IMR-90 (cell line): Measurements from ENCODE around the gene ETS1.
A peak's percentile ranks its signal among the peaks of the same experiment; 100 is the strongest.

Experiments used
- CEBPB ChIP-seq: IDR thresholded peaks from 2 replicates; pipeline ENCODE4 v1.6.1; 2012; ENCODE audit warnings: low read depth, low read length, improper control_type of control experiment
- NFE2L2 ChIP-seq: fragments of 150-350 bp; IDR thresholded peaks from 2 replicates; pipeline ENCODE4 v1.6.1; 2016; ENCODE audit warnings: low read depth, mild to moderate bottlenecking, low read length
- RFX5 ChIP-seq: IDR thresholded peaks from 2 replicates; pipeline ENCODE4 v1.8.0; 2012; ENCODE audit warnings: low read depth, mild to moderate bottlenecking, low read length, moderate library complexity
- TF ChIP-seq, protein P1 (sequence below): conservative IDR thresholded peaks from 2 replicates; pipeline ENCODE4 v1.5.1; 2012; ENCODE audit warnings: mild to moderate bottlenecking, low read depth, low read length, improper control_type of control experiment
- TF ChIP-seq, protein P2 (sequence below): fragments of 150-350 bp; IDR thresholded peaks from 2 replicates; pipeline ENCODE4 v1.6.1; 2017; ENCODE audit warnings: mild to moderate bottlenecking, antibody characterized with exemption, low read length, low read depth

DNA sequence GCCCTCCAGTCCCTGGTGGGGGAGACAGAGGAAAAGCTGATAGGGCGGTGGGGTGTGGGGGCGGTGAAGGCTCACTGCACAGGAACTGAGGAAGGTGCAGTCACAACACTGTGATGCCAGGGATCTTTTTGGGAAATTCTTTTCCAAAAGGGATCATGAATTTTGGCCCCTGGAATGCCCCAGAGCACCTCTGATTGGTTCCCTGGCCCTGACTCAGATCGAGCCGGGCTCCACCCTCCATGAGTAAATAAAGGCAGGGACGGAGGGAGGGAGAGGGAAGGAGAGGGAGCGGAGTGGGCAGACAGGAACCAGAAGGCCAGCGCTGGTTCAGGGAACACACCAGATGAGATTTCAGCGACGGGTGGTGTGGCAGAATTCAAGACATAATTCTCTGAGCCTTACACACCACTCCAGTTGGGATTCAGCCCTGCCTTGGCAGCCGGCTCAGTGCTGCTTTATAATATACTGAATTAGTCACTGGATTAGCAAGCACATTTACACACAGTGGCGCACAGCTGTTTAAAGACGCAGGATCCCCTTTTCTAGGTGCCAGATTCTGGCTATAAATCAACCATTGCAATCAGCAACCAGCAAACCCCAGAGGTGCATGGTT, 80.3 kb downstream of the ETS1 start:
- TF ChIP-seq, protein P1, sequence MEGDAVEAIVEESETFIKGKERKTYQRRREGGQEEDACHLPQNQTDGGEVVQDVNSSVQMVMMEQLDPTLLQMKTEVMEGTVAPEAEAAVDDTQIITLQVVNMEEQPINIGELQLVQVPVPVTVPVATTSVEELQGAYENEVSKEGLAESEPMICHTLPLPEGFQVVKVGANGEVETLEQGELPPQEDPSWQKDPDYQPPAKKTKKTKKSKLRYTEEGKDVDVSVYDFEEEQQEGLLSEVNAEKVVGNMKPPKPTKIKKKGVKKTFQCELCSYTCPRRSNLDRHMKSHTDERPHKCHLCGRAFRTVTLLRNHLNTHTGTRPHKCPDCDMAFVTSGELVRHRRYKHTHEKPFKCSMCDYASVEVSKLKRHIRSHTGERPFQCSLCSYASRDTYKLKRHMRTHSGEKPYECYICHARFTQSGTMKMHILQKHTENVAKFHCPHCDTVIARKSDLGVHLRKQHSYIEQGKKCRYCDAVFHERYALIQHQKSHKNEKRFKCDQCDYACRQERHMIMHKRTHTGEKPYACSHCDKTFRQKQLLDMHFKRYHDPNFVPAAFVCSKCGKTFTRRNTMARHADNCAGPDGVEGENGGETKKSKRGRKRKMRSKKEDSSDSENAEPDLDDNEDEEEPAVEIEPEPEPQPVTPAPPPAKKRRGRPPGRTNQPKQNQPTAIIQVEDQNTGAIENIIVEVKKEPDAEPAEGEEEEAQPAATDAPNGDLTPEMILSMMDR = no peak
- TF ChIP-seq CEBPB (no peak), RFX5 (no peak), NFE2L2 (peak; percentile 8; the same call in 1 of the 2 replicates)
- TF ChIP-seq, protein P2, sequence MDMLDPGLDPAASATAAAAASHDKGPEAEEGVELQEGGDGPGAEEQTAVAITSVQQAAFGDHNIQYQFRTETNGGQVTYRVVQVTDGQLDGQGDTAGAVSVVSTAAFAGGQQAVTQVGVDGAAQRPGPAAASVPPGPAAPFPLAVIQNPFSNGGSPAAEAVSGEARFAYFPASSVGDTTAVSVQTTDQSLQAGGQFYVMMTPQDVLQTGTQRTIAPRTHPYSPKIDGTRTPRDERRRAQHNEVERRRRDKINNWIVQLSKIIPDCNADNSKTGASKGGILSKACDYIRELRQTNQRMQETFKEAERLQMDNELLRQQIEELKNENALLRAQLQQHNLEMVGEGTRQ = no peak
